ENCODE measurements around the gene HBQ1. TPM values are rescaled to one million over a fixed set of nuclear protein-coding genes. Genes with fewer than 3 reads are reported as not detected.

The HBQ1 gene
- total RNA-seq, result 0.61 and 3.9 TPM in 2 replicates

GRCh38 chr16:180101-180675, at the start of gene HBQ1:
Gene HBQ1, plus strand, starts transcription at chr16:180459. Its CDS starts 28 bp downstream, at chr16:180487.

GRCh38 chr16:152141-153128, 27.8 kb upstream of the HBQ1 start, which contains the start of gene HBZ:
Gene HBZ, plus strand, starts transcription at chr16:152644. Its CDS starts 266 bp downstream, at chr16:152910.

GRCh38 chr16:165539-166374, 14.5 kb upstream of the HBQ1 start, which contains the start of gene HBM:
Gene HBM, plus strand, starts transcription at chr16:165978. Its CDS starts 20 bp downstream, at chr16:165998.

GRCh38 chr16:172374-172941, 7.8 kb upstream of the HBQ1 start, which contains the start of gene HBA2:
Gene HBA2, plus strand, starts transcription at chr16:172876. Its CDS starts 37 bp downstream, at chr16:172913.

GRCh38 chr16:176477-177382, 3.5 kb upstream of the HBQ1 start, which contains the start of gene HBA1:
Gene HBA1, plus strand, starts transcription at chr16:176680. Its CDS starts 37 bp downstream, at chr16:176717.

GRCh38 chr16:228852-229730, 48.8 kb downstream of the HBQ1 start, which contains the start of gene LUC7L:
Gene LUC7L, minus strand, starts transcription at chr16:229449. Its CDS starts 110 bp downstream, at chr16:229339.

Other genes starting within 250 kb of the HBQ1 start
- gene POLR3K, start 126.9 kb upstream of the HBQ1 start, total RNA-seq, result 8.2 and 10.4 TPM in 2 replicates
- gene SNRNP25, start 126.6 kb upstream of the HBQ1 start, total RNA-seq, result 37.0 and 46.4 TPM in 2 replicates
- gene RHBDF1, start 107.8 kb upstream of the HBQ1 start, total RNA-seq, result 16.6 and 19.5 TPM in 2 replicates
- 133 and 217 TPM in 2 replicates for gene MPG, start 102.2 kb upstream of the HBQ1 start, total RNA-seq
- gene NPRL3, start 41.8 kb upstream of the HBQ1 start, total RNA-seq, result 5.6 and 5.8 TPM in 2 replicates
- not detected in 2 replicates for gene HBZ, start 27.8 kb upstream of the HBQ1 start, total RNA-seq
- gene HBM, start 14.5 kb upstream of the HBQ1 start, total RNA-seq, result not detected in 2 replicates
- not detected in 2 replicates for gene HBA2, start 7.6 kb upstream of the HBQ1 start, total RNA-seq
- not detected in 2 replicates for gene HBA1, start 3.8 kb upstream of the HBQ1 start, total RNA-seq
- 36.7 and 48.8 TPM in 2 replicates for gene LUC7L, start 49.0 kb downstream of the HBQ1 start, total RNA-seq
- gene FAM234A, start 54.4 kb downstream of the HBQ1 start, total RNA-seq, result 46.1 and 58.7 TPM in 2 replicates
- 0.97 and 1.5 TPM in 2 replicates for gene RGS11, start 95.5 kb downstream of the HBQ1 start, total RNA-seq
- gene ARHGDIG, start 100.1 kb downstream of the HBQ1 start, total RNA-seq, result 0.61 and 4.2 TPM in 2 replicates
- gene PDIA2, start 102.7 kb downstream of the HBQ1 start, total RNA-seq, result not detected in 2 replicates
- 18.8 and 22.9 TPM in 2 replicates for gene AXIN1, start 172.3 kb downstream of the HBQ1 start, total RNA-seq
- gene MRPL28, start 190.1 kb downstream of the HBQ1 start, total RNA-seq, result 111 and 136 TPM in 2 replicates
- gene PGAP6, start 201.5 kb downstream of the HBQ1 start, total RNA-seq, result 78.0 and 93.9 TPM in 2 replicates
- gene NME4, start 216.7 kb downstream of the HBQ1 start, total RNA-seq, result 76.4 and 117 TPM in 2 replicates
- 9.0 and 17.5 TPM in 2 replicates for gene DECR2, start 221.4 kb downstream of the HBQ1 start, total RNA-seq
- 23.4 and 24.8 TPM in 2 replicates for gene RAB11FIP3, start 245.2 kb downstream of the HBQ1 start, total RNA-seq